KG1 (cell line): ENCODE results near the gene MEGF8.

Experiments
- DNase-seq: peaks from one replicate; lab custom pipeline; 2025; lab: John Stamatoyannopoulos, UW

The MEGF8 gene

DNA sequence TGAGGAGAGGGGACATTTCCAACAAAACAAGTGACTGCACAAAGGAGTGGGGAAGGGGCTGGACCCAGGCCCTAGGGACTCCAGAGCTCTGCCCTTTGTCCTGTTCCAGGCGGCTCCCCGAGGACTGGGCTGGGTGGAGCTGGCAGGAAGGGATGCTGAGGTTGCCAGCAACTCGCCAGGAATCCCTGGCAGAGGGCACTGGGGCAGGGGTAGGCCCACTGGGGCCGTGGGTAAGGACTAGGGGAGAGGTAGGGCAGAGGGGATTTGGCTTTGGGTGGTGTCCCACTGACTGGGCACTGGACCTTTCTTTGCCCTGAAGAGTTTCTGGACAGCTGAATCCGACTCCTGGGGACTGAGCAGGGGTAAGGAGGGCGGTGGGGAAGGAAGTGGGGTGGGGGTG is 93.9 kb downstream of the MEGF8 start:
- DNase-seq, result no peak

DNA sequence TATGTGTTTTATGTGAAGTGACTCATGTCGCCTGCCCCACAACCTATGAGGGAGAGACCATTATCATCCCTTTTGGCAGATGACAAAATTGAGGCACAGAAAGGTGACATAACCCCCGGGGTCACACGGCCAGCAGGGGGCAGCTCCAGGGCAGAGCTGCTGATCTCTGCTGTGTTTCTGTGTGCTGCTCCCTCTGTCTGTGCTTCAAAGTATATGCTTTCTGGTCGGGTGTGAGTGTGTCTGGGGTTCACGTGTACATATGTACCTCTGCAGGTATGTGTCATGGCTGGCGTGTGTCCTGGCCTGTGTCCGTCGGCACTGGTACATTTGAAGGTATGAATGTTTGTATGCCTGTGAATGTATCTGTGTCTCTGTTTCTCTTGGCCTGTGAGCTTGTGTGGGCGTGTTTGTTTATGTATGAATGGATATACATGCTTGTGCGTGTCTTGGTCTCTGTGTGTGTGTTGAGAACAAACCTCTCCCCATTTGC is 94.7 kb downstream of the MEGF8 start:
- DNase-seq, result peak; percentile 20

DNA sequence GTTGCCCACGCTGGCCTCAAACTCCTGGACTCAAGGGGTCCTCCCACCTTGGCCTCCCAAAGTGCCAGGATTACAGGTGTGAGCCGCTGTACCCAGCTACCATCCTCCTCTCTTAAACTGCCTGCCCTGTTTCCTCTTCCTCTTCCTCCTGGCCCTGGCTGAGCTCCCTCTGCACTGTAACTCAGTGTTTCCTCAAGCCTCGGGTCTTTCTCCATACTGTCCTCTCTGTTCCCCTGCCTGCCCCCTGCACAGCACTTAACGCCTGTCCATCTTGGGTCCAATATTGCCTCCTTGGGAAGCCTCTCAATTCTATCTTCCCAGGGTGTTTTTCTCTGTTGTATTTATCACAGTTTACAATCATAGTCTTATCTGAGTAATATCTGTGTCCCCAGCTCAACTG is 95.7 kb downstream of the MEGF8 start:
- DNase-seq, result no peak

GRCh38 chr19:42421591-42422031 is 96.2 kb downstream of the MEGF8 start:
- no peak for DNase-seq

DNA sequence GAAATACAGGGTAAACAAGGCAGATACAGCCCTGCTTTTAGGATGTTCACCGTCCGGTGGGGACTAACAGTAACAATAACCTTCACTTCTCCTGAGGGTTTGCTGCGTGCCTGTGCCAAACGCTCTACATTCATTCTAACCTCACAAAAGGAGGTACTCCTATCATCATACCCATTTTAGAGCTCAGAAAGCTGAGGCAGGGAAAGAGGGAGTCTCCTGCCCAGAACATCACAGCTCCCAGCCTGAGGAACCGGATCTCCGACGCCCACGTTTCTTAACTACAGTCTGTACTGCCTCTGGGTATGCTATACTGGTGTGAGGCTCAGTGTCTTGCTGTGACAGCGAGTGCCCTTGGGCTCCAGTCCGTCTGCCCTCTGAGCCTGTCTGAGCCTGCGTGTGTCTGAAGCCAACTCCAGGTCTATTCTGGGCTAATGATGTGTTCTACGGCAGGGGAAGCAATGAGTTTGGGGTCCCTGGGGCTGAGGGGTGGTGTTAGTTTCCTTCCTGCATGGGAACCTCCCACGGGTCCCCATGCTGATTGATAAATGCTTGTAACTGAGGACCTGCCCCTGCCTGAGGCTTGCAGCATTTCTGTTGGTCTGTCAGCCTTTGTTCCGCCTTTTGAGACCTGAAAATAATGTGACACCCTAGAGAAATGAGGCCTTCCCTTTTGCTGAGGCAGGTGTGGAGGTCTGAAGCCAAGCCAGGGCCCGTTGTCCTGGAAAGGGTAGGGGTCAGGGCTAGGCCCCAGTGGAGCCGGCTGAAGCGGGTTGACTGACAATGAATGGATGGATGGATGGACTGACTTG is 96.9 kb downstream of the MEGF8 start:
- DNase-seq, result no peak

- DNase-seq, result peak; percentile 63
Observed at GRCh38 chr19:42422901-42423461, 97.5 kb downstream of the MEGF8 start.

DNA sequence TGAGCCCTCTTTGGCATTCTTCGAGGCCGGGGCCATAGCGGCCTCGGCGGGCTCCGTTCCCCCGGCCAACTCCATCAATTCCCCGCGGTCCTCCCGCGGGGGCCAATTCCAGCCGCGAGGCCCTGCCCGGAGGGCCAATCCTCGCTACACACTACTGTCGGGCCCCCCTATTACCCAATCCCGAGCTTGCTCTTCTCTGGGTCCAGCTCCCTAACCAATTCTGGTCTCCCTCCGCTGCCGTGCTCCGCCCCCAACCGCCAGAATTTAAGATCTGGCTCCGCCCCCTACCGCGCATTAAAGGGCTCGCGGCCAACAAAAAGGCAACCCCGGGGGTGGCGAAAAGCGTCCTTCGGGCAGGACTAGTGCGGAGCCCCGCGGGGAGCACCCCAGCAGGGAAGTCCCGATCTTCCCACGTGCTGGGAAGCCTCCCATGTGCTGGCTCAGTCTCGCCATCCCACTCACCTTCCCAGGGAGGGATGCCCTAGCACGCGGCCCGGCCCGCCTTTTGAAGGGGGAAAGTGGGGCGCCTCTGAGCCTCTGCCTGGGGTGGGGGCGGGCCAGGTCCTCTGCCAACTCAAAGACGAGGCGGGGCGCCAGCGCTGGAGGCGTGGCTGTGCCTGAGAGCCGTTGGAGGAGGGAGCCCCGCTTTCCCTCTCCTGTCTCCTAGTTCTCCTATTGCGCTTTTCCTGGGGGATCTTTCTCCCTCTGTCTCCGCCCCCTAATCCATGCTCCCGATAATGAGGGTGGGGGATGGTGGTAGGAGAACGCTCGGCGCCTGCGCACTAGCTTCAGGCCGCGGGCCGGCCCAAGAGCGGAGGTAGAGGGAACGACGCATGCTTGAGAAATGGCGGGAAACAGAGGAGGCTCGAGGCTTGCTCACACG is 98.3 kb downstream of the MEGF8 start:
- DNase-seq, result peak; percentile 7

DNA sequence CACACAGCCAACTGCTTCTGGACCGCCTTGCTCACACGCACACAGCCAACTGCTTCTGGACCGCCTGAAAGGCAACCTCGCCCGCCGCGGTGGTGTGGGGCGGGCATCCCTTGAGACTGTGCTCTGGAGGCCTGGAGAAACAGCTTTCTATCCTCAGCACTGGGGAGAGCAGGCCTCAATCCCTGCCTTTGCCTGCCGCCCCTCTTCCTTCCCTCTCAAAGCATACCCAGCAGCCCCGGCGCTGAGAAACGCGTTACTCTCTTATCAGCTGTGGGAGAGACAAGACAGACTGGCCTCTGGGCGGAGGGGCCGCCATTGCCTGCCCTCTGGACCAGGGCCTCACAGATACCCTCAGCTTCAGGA is 98.9 kb downstream of the MEGF8 start:
- no peak for DNase-seq

GRCh38 chr19:42424712-42425131 is 99.3 kb downstream of the MEGF8 start:
- DNase-seq, result no peak

DNA sequence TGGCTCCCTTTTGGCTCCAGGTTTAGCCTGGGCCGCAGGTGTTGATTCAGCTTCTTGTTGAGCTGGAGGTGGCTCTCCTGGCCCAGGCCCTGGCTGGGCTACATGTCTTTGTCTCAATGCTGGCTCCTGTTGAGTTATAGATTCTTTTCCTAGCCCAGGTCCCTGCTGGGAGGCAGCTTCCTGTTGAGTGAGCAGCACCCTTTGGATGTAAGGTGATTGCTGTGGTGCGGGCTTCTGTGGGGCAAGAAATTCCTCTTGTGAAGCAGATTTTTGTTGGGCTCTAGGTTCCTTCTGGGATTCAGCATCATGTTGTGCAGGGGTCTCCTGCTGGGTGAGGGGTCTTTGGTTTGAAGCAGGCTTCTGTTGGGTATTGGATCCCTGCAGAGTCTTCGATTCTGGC is 101.2 kb downstream of the MEGF8 start:
- no peak for DNase-seq

DNA sequence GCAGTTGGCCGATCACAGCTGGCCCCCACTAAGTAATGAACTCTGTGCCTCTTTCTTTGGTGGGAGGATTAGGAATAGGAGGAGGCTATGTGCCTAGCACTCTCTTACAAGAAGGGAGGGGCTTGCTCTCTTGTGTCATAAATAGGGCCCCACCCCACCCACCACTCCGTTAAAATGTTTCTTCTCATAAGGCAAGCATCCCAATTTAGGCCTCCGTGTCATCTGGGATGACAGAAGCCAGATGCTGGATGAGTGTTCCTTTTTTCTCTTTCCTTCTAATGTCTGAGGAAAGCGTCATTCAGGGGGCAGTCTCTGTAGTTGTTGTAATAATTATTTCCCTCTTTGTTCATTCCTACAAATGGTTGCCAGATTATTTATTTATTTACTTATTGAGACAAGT is 101.9 kb downstream of the MEGF8 start, which contains the start of gene LIPE:
LIPE (minus strand) TSS at position 76 of the 400 bp plus-strand sequence. CDS start 239 bp downstream, outside the sequence.
- DNase-seq, result no peak
